SIG-M5 treated with dmso at 0.1 percent for 504 hours (cell line): Measurements from ENCODE around the gene ZFP36.
"Not testable (repeated sequence)": the region's sequence is repeated elsewhere in the genome, so short reads cannot be mapped to it uniquely, and the experiment has no call there.

ENCODE experiments used
- DNase-seq: peaks from one replicate; lab custom pipeline; 2025; ENCODE audit not compliant: unreplicated experiment; lab: John Stamatoyannopoulos, UW

The ZFP36 gene, protein sequence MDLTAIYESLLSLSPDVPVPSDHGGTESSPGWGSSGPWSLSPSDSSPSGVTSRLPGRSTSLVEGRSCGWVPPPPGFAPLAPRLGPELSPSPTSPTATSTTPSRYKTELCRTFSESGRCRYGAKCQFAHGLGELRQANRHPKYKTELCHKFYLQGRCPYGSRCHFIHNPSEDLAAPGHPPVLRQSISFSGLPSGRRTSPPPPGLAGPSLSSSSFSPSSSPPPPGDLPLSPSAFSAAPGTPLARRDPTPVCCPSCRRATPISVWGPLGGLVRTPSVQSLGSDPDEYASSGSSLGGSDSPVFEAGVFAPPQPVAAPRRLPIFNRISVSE

DNA sequence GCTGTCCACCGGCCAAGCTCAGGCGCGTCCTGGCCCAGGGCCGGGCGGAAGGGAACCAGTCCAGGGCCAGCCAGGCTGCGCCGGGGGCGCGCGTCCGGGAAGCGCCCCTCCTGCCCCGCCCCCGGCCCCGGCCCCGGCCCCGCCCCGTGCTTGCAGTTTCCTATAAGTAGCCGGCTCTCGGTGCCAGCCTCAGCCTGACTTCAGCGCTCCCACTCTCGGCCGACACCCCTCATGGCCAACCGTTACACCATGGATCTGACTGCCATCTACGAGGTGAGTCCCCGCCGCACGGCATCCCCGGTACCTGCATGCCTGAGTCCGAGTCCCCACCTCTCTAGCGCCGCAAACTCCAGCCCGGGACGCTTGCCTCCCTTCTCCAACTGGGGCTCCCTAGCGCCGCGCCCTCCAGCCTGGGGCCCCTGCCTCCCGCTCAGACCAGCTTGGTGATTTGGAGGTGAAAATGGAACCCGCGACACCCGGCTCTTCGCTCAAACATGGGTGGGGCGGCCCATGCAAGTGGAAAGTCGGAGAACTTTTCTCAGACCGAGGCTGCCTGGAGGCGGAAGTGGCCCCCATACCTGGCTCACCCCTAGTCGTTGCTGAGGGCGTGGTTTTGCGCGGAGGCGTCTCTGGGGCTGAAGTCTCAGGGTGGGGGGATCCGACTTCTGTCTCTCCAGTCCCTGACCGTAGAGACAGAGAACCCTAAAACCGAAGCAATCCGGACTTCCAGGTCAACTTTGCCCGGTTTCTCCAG, at the start of gene ZFP36:
ZFP36 (plus strand) TSS at position 192 of the 754 bp plus-strand sequence; CDS start at position 250, 58 bp downstream.
- DNase-seq = peak; percentile 72

- DNase-seq = no peak
These were observed 47.6 kb upstream of the ZFP36 start for GRCh38 chr19:39359026-39359425.

- no peak for DNase-seq
These were observed 46.0 kb upstream of the ZFP36 start for GRCh38 chr19:39360599-39360998.

DNA sequence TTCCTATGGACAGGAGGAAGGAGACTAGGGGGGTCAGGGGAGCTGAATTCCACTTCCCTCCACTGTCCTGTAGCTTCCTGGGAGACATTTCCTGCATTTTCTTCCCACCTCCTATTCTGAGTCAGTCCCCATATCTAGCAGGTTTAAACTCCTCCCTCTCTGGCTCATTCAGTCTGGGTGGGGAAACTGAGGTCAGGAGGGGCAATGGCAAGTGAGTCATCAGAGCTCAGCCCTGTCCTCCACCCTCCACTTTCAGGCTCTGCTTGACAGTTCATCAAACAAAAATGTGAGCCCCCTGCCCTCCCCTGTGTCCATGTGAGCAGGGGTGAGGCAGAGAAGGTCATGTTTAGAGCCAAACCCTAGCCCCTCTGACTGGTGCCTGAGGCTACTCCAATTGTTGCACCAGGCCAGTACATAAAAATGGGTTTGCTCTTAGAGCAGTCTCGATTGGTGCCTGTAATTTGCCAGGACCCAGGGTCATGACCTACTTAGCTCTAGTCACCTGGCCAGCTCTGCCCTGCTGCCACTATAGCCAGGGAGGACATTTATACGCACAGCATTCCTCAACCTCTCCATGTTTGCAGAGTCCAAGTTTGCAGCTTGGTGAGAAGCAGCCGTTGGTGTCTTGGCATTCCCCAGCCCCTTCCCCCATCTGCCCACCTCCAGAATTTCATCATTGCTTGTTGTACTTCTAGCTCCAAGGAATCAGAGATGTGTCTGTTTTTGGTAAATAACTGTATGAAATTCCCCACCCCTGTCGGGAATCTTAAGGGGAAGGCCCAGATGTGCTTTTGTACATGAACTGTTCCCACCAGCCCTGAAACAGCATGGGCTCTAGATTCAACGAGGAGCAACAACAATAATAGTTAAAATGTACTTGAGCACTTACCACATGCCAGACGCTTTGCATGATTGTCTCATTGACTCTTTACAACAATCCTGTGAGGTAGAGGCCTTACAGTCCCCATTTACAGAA, 43.7 kb upstream of the ZFP36 start:
- no peak for DNase-seq

GRCh38 chr19:39363901-39364457, 42.7 kb upstream of the ZFP36 start:
- no peak for DNase-seq

- DNase-seq = no peak
These were observed 41.1 kb upstream of the ZFP36 start for GRCh38 chr19:39365531-39365930.

- DNase-seq = no peak
These were observed 37.4 kb upstream of the ZFP36 start for GRCh38 chr19:39369200-39369599.

DNA sequence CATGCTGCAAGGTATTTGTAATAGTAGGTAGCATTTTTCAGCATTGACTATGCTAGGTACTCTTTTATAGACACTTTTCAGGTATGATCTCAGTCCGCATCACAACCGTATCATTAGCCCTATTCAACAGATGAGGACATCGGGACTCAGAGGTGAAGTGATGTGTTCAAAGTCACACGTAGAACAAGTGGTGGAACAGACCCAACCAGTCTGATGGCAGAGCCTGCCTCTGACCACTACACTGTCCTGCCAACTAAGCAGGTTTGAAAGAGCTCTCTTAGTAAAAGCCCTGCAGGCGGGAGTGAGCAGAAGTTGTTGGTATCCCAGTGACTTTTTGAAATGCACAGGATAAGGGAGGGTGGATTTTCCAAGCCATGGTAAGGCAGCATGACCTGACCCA, 35.9 kb upstream of the ZFP36 start:
- DNase-seq = no peak

DNA sequence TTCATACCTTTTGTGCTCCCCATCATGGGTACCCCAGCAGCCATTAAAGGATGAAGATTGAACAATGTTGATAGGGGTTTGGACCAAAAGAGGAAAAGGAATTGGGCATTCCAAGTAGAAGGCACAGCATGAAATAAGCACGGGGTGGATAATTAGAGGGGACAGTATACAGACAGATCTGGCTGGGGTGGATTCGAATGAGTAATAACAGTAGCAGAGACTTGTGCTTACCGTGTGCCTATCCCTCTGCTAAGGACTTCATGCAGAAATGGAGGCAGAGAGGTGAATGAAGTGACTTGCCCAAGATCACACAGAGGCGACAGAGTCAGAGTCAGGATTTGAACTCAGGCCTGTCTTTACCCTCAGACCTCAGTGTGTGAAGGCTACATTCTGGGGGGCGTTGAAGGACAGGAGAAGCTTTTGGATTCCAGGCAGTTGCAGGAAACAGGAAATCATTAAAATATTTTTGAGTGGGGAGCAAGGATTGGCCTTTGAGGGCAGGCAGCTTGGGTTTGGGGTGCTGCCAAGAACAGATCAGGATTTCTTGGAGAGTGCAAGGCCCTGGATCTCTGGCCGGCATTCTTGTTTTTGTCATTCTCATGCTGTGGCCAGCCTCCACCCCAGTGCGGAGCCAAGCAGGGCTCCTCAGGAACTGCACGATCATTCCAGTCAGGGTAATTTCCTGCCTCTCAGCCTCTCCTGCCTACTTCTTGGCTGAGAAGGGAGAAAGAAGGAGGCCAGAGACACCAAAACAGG, 34.4 kb upstream of the ZFP36 start:
- no peak for DNase-seq

GRCh38 chr19:39372941-39373340, 33.7 kb upstream of the ZFP36 start:
- no peak for DNase-seq

DNA sequence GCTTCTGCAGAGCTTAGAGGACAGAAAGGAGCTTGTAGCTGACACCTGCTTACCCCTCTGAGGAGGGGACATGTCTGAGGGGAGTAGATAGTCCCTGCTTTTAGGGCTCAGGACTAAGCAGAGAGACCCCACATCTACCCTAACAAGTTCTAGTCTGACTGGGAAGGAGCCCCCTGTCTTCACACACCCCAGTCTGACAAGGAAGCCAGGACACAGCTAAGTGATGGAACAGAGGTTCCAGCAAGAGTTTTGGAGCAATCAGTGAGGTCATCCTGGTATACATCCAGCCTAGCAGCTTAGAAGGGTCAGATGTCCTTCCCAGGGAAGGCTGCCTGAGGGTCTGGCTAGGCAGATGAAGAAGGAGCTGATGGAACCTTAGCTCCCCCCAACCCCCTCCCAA, 30.7 kb upstream of the ZFP36 start:
- DNase-seq = no peak

GRCh38 chr19:39377373-39378362, 29.0 kb upstream of the ZFP36 start:
- no peak for DNase-seq

DNA sequence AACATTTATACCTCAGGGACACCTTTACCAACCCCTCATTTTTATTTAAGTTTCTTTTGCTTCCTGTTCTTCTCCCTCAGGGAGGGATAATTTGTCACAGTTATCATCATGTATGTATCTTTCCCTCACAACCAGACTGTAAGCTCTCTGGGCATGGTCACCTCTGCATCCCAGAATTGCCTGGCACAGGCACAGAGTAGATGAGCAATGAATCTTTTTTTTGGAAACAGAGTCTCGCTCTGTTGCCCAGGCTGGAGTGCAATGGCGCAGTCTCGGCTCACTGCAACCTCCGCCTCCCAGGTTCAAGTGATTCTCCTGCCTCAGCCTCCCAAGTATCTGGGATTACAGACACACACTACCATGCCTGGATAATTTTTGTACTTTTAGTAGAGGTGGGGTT, 27.3 kb upstream of the ZFP36 start:
- DNase-seq = not testable (repeated sequence)

DNA sequence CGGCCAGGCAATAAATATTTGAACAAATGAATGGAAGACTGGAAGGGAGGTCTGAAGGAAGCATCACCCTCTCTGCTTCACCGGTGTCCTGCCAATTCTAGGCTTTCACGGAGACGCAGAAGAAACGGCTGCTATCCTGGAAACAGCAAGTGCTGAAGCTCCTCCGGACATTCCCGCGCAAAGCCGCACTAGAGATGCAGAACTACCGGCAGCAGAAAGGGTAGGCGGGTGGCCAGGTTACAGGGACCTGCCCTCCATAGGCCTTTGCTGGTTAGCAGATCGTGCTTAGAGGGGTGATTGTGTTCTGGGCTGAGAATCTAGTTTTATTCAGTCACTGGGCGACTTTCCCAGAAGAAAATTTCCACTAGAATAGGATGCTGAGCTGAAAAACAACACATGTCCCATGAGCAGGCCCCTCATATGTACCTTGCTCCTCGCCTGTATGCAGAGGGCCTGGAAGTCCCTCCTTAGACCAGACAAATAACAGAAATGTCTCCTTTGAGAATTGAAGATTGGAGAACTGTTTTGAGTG, 26.7 kb upstream of the ZFP36 start:
- DNase-seq = no peak

GRCh38 chr19:39380521-39381502, 25.8 kb upstream of the ZFP36 start:
- no peak for DNase-seq

- DNase-seq = no peak
These were observed 24.6 kb upstream of the ZFP36 start for GRCh38 chr19:39381910-39382611.
